AG09309 (cell line): ENCODE data around the gene SSB.
"Not testable (repeated sequence)": the region's sequence is repeated elsewhere in the genome, so short reads cannot be mapped to it uniquely, and the experiment has no call there.

Experiments used
- DNase-seq: peaks from one replicate; pipeline ENCODE4 v3.0.0-alpha.2; 2010; ENCODE audit warnings: low read depth
- H3K4me3 ChIP-seq: 2 replicates; pipeline ENCODE4 v1.5.1; 2011; ENCODE audit warnings: mild to moderate bottlenecking, low read depth, low read length, moderate library complexity; ENCODE audit not compliant: control insufficient read depth
- TF ChIP-seq, protein P1 (sequence below): IDR thresholded peaks from 2 replicates; pipeline ENCODE4 v1.5.1; 2011; ENCODE audit warnings: mild to moderate bottlenecking, low read depth, low read length, inconsistent platforms; ENCODE audit not compliant: insufficient read depth, control insufficient read depth; ENCODE audit errors: missing control alignments

Gene SSB

DNA sequence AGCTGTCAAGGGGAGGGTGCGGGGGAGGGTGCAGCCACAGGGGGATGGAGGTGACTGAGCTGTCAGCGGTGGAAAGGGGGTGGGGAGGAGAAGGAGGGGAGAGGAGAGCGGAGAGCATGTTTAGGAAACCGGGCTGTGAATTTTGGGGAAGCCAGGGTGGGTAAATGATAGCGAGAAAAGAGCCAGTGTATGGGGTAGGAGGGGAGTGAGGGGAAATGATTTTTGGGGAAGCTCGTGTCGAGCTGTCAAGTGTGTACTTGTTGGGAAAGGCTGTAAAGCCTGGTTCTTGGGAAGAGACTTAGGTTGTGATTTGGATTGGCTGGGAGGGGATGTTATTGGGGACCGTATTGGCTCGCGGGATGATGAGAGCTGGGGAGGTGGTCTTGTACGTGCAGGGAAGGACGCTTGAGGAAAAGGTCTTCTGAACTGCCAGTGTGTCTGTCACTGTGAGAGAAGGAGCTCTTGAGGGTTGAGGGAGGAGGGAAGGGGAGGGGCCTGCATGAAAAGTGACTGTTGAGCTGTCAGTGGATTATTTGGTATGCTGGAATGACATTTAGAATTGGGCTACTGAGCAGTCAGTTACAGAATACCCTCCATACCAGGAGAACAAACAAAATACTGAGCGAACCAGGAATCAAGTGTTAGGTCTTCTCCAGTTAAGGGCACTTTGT, 29.6 kb downstream of the SSB start:
- TF ChIP-seq, protein P1, sequence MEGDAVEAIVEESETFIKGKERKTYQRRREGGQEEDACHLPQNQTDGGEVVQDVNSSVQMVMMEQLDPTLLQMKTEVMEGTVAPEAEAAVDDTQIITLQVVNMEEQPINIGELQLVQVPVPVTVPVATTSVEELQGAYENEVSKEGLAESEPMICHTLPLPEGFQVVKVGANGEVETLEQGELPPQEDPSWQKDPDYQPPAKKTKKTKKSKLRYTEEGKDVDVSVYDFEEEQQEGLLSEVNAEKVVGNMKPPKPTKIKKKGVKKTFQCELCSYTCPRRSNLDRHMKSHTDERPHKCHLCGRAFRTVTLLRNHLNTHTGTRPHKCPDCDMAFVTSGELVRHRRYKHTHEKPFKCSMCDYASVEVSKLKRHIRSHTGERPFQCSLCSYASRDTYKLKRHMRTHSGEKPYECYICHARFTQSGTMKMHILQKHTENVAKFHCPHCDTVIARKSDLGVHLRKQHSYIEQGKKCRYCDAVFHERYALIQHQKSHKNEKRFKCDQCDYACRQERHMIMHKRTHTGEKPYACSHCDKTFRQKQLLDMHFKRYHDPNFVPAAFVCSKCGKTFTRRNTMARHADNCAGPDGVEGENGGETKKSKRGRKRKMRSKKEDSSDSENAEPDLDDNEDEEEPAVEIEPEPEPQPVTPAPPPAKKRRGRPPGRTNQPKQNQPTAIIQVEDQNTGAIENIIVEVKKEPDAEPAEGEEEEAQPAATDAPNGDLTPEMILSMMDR, result no peak
- no peak for DNase-seq
- peak overlapping the region; percentile 95 for H3K4me3 ChIP-seq

DNA sequence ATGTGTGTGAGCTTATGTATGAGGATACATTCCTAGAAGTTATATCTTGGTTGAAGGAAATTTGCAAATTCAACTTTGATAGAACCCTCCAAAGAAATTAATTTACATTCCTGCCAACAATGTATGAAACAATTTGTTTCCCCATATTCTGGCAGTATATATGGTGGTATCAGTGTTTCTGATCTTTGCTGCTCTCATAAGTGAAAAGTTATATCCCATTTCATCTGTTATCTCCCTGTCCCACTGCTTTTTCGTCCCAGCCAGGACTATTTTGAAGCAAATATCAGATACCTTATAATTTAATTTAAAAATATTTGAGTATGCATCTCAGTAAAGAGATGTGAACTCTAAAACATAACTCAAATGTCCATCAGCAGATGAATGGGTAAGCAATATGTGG, 35.7 kb downstream of the SSB start:
- no peak for DNase-seq
- TF ChIP-seq, protein P1, result no peak
- H3K4me3 ChIP-seq, result no peak overlapping the region

DNA sequence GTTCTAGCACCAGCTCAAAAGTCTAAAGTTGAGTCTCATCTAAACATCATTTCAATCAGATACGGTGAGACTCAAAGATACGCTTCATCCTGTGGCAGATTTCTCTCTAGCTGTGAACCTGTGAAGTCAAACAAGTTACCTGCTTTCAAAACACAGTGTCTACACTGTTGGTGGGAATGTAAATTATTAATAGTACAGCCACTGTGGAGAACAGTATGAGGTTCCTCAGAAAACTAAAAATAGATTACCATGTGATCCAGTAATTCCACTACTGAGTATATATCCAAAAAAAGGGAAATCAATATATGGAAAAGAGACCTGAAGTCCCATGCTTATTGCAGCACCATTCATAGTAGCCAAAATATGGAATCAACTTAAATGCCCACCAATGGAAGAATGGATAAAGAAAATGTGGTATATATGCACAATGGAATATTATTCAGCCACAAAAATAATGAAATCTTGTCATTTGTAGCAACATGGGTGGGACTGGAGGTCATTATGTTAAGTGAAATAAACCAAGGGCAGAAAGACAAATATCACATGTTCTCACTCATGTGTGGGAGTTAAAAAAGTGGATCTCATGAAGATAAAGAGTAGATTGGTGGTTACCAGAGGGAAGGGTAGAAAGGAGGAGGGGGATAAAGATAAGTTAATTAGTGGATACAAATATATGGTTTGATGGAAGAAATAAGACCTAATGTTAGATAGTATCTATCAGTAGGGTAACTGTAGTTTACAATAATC, 40.2 kb downstream of the SSB start:
- H3K4me3 ChIP-seq, result no peak overlapping the region
- TF ChIP-seq, protein P1, result no peak
- no peak for DNase-seq

DNA sequence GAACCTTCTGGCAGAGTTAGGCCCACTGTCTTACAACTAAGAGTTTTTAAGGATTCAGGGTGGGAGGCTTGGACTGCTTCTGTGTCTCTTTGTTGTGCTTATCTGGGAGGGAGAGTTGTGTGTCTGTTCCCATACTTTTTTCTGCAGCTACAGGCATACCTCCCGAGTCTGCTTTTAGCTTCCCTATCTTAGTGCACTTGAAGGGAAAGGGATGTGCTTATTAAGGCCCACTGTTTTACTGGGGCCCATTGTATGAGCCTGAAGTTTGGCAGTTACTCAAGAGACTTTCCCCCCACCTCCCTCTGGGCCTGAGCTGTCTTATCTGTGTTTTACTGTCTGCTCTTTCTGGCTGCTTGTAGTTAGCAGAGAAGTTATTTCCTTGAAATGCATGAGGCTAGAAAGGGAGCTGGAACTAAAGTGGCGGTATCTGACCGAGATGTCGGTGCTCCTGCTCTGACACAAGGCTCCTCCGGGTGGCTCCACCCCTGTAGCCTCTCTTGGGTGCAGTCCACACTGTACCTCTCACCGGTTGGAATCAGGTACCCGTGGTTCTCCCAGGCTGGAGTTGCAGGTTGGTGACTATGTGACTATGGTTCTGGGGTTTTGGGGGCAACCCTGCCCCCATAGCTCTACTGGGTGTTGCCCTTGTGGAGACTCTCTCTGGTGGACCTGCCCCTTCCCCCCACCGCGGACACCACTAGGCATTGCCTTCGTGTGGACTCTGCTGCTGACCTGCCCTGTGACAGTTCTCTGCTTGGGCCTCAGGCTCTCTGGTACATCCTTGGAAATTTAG, 41.5 kb downstream of the SSB start:
- DNase-seq, result no peak
- H3K4me3 ChIP-seq, result no peak overlapping the region
- TF ChIP-seq, protein P1, result no peak

DNA sequence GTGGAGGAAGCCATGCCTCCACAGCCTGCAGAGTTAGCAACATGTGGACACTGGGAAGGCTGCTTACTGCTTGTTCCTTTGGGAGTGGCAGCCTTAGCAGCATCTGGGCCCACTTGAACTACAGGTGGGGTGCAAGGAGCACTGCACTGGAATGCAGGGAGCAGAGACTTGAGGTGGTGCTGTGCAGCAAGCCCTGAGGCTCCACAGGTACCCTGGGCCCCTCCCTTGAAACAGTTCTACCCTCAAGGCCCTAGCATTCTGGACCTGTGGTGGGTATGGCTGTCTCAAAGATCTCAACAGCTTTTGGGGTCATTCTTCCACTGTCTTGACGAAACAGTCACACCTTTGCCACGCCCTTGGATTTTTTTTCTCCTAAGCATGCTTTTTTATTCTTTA, 42.1 kb downstream of the SSB start:
- TF ChIP-seq, protein P1, result no peak
- DNase-seq, result no peak
- no peak overlapping the region for H3K4me3 ChIP-seq

DNA sequence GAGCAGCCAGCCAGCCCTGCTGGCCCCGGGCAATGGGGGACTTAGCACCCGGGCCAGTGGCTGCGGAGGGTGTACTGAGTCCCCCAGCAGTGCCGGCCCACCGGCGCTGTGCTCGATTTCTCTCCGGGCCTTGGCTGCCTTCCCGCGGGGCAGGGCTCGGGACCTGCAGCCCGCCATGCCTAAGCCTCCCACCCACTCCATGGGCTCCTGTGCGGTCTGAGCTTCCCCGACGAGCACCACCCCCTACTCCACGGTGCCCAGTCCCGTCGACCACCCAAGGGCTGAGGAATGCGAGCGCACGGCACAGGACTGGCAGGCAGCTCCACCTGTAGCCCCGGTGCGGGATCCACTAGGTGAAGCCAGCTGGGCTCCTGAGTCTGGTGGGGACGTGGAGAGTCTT, 43.0 kb downstream of the SSB start:
- not testable (repeated sequence) for DNase-seq, H3K4me3 ChIP-seq

DNA sequence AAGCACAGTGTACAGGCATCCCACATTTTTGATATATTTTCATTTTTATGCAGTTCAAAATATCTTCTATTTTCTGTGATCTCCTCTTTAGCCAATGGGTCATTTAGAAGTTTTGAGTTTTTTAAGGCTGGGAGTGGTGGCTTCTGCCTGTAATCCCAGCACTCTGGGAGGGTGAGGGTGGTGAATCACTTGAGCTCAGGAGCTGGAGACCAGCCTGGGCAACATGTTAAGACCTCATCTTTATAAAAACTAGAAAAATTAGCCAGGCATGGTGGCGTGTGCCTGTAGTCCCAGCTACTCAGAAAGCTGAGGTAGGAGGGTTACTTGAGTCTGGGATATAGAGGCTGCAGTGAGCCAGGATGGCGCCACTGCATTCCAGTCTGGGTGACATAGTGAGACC, 46.3 kb downstream of the SSB start:
- H3K4me3 ChIP-seq, result no peak overlapping the region
- TF ChIP-seq, protein P1, result no peak
- no peak for DNase-seq

DNA sequence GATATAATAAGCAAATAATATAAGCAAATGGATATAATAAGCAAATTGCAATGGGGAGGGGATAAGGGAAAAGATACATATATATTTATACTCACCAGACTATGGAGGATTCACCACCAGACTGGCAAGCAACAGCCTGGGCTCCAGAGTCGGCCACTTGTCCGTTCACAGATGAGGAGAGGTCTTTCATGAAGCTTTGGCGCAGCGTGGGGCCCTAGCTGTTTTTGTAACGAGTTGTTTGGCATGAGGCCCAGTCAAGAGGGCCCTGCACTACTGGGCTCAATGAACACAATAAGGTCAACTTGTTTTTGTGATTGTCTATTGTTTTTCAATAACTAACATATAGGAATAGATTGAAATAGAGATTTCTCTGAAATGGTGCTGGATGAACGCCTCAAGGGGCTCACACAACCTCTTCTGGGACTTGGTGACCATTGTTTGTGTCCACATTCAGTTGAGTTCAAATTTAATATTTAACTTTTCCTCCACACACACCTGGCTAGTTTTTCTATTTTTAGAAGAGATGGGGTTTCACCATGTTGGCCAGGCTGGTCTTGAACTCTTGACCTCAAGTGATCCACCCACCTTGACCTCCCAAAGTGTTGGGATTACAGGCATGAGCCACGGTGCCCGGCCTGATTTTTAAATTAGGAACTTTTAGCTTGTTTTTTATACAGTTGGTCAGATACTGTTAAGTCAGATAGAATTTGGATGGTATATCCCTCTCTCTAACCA, 50.5 kb downstream of the SSB start:
- not testable (repeated sequence) for H3K4me3 ChIP-seq, DNase-seq
